Stimulated activated CD4-positive, alpha-beta T cell treated with anti-CD3 and anti-CD28 coated beads, Interleukin-15, amount 100 ng/mL, for 24 hours (primary cell): ENCODE data around the gene AKR7A3.
A peak's percentile ranks its signal among the peaks of the same experiment; 100 is the strongest.
"Not testable (repeated sequence)": the region's sequence is repeated elsewhere in the genome, so short reads cannot be mapped to it uniquely, and the experiment has no call there.

ENCODE experiments used
- DNase-seq: peaks from one replicate; pipeline ENCODE4 v3.0.0-alpha.2; 2020

Gene AKR7A3

GRCh38 chr1:19317126-19317910, 28.7 kb upstream of the AKR7A3 start:
- DNase-seq, result no peak

- no peak for DNase-seq
Measured at GRCh38 chr1:19315378-19316198, 27.0 kb upstream of the AKR7A3 start.

- no peak for DNase-seq
Measured at GRCh38 chr1:19313961-19314882, 25.7 kb upstream of the AKR7A3 start.

- DNase-seq, result no peak
Measured at GRCh38 chr1:19313636-19313959, 25.0 kb upstream of the AKR7A3 start.

- no peak for DNase-seq
Measured at GRCh38 chr1:19312782-19313635, 24.4 kb upstream of the AKR7A3 start.

GRCh38 chr1:19311931-19312781, 23.6 kb upstream of the AKR7A3 start, which contains the start of the genes AKR7A2 and SLC66A1:
AKR7A2 (minus strand) TSS chr1:19312144; CDS start chr1:19312124, 20 bp downstream.
SLC66A1 (plus strand) TSS chr1:19312326; CDS start chr1:19317678, 5,352 bp downstream.
- DNase-seq, result peak; percentile 91

GRCh38 chr1:19311503-19311930, 22.9 kb upstream of the AKR7A3 start:
- DNase-seq, result peak; percentile 32

- no peak for DNase-seq
Measured at GRCh38 chr1:19310720-19311502, 22.3 kb upstream of the AKR7A3 start.

- no peak for DNase-seq
Measured at GRCh38 chr1:19310061-19310460, 21.5 kb upstream of the AKR7A3 start.

GRCh38 chr1:19309123-19309813, 20.7 kb upstream of the AKR7A3 start:
- no peak for DNase-seq

GRCh38 chr1:19308509-19308907, 19.9 kb upstream of the AKR7A3 start:
- DNase-seq, result no peak

GRCh38 chr1:19307794-19308508, 19.4 kb upstream of the AKR7A3 start:
- no peak for DNase-seq

GRCh38 chr1:19306941-19307340, 18.4 kb upstream of the AKR7A3 start:
- no peak for DNase-seq

- DNase-seq, result no peak
Measured at GRCh38 chr1:19305880-19306279, 17.3 kb upstream of the AKR7A3 start.

- DNase-seq, result not testable (repeated sequence)
Measured at GRCh38 chr1:19304081-19304480, 15.5 kb upstream of the AKR7A3 start.

- DNase-seq, result no peak
Measured at GRCh38 chr1:19300211-19300610, 11.6 kb upstream of the AKR7A3 start.

- DNase-seq, result no peak
Measured at GRCh38 chr1:19294638-19295037, 6.1 kb upstream of the AKR7A3 start.

GRCh38 chr1:19289244-19289643, 674 bp upstream of the AKR7A3 start:
- no peak for DNase-seq
